Ovary (tissue), 9 donors: ENCODE results near the gene ZNF70. TPM values are rescaled to one million over a fixed set of nuclear protein-coding genes. Genes with fewer than 3 reads are reported as not detected.

Experiments
- DNase-seq, 5 donors: peaks; one replicate each; pipeline ENCODE4 v3.0.0-alpha.2; 2019 to 2020
- H3K27ac ChIP-seq, 2 donors: fragments of 200-600 bp; one replicate each; pipeline versions ENCODE4 v1.5.1 to v1.8.0; 2019 to 2022
- H3K27me3 ChIP-seq: fragments of 200-600 bp; one replicate; pipeline ENCODE4 v1.8.0; 2022
- H3K36me3 ChIP-seq: fragments of 200-600 bp; sonication (generic); one replicate; pipeline ENCODE4 v1.5.1; 2019
- H3K4me1 ChIP-seq: one replicate; pipeline ENCODE4 v1.8.1; 2013; ENCODE audit warnings: mild to moderate bottlenecking, moderate library complexity; ENCODE audit not compliant: insufficient read depth
- H3K4me3 ChIP-seq: fragments of 200-600 bp; sonication (generic); one replicate; pipeline ENCODE4 v1.5.1; 2017
- H3K9me3 ChIP-seq, 2 donors: fragments of 200-600 bp in 1 of 2; sonication (generic) in 1 of 2; one replicate each; pipeline versions ENCODE4 v1.5.1 to v1.8.1; 2013 to 2019; ENCODE audit warnings: mild to moderate bottlenecking in 1 of 2, moderate library complexity in 1 of 2
- EP300 ChIP-seq: sonication (generic); formaldehyde crosslinking; IDR thresholded peaks from one replicate; pipeline ENCODE4 v1.6.1; 2017; ENCODE audit warnings: antibody characterized with exemption
- POLR2A ChIP-seq: fragments of 450-650 bp; IDR thresholded peaks from one replicate; pipeline ENCODE4 v1.6.1; 2017; ENCODE audit warnings: antibody characterized with exemption, mild to moderate bottlenecking, moderate library complexity
- WGBS, 3 donors: extraction: QIAGEN DNeasy Blood & Tissue Kit in 1 of 3; methylation state at CpG; one replicate each; pipeline versions ENCODE4 v1.1.5 to v1.1.7; 2013 to 2017; 5-methylcytosine and 5-hydroxymethylcytosine counted together
- intact Hi-C, 4 donors: fragments of 100-400 bp; cut with DNase I; formaldehyde crosslinking; loops; one replicate each; pipeline versions ENCODE4 v1.11.0 to v1.15.1; 2022 to 2023
- polyA plus RNA-seq, 2 donors: library from polyadenylated mRNA; stranded (reverse); fragments of 200-250 nt in 1 of 2; fragments of 350-450 nt in 1 of 2; fragmentation: Illumina TruSeq in 1 of 2; extraction: RNeasy Lipid Tissue Mini Kit (QIAGEN cat#74804) in 1 of 2; gene quantifications; one replicate each; pipeline ENCODE4 v1.2.3, GENCODE V29; 2013 to 2014
- total RNA-seq, 7 donors: library from RNA; depleted of rRNA in 2 of 7; stranded (reverse); fragments of >200 nt in 2 of 7; fragmentation: NEBNext Ultra II Directional in 3 of 7; extraction: Animal tissue kit (Norgen Biotek cat#: 25700) in 3 of 7; gene quantifications; one replicate each; pipeline versions ENCODE4 v1.1.0 to v1.2.4, GENCODE V29; 2016 to 2023
- TF ChIP-seq, protein P1 (sequence below), 3 donors: fragments of 450-650 bp in 2 of 3; fragments of 200-600 bp in 1 of 3; IDR thresholded peaks; one replicate each; pipeline versions ENCODE4 v1.5.1 to v1.8.0; 2016 to 2022; ENCODE audit warnings: antibody characterized with exemption in 3 of 3, mild to moderate bottlenecking in 1 of 3
- donor health status: DM: no; HTN: no; CAD: no; lungs with moderate emphysema.
- donor health status: DM: no; HTN: no; CAD: no.
- donor health status: Bipolar disorder and iron deficiency.
- donor health status: DM: yes; HTN: yes; CAD: no.
- donor health status: DM: no; HTN: no; CAD: no.
- donor health status: DM: yes; HTN: yes; CAD: no.

The ZNF70 gene
- total and polyA plus RNA-seq, 9 donors: 3.8 to 21.6 (median 16.1) TPM

DNA sequence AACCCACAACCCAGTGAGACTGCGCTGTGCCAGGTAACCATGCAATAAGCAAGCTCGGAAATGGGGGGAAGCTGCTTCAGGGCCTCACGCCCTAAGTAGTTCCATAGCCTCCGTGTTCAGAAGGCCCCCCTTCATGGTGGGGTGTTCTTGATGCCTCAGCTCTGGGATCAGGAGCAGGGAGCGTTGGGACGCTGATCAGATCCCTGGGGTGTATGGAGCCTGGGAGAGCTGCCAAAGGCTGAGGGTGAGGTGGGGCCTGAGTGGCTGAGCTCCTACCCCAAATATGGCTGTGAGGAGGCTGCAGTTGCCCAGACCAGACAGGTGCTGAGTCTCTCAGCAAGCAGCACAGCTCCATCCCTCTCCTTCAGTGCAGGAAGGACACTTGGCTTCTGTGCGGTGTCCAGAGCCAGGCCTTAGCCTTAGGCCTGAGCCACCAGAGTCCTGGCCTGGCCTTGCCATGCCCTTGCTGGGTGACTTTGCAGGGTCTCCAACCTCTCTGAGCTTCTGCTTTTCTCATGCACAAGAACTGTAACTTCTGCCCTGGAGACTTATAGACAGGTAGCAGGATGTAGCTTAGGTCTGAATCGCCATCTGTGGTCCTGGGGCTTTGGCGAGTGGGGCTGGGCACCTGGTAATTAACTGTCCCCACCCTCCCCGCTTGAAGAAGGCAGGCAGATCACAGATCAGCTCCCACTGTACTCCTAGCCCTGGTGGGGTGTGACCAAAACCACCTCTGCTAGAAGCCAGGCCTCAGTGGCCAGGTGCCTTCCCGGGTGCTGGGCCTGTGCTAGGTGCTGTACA is 27.1 kb upstream of the ZNF70 start:
- intact Hi-C loops: no loop called here
- Histone ChIP-seq H3K27ac (no peak overlapping the region), H3K9me3 (no peaks in the 10 kb centered on the region), H3K36me3 (no peaks in the 10 kb centered on the region), H3K27me3 (no peaks in the 10 kb centered on the region), H3K4me3 (no peak overlapping the region), H3K4me1 (peaks cover 8% of the 10 kb centered on the region)
- no peak for DNase-seq
- TF ChIP-seq EP300: no peak
- 77 to 83% (median 81%) methylated on average over 11 of the region's 11 CpGs for WGBS, 3 donors

DNA sequence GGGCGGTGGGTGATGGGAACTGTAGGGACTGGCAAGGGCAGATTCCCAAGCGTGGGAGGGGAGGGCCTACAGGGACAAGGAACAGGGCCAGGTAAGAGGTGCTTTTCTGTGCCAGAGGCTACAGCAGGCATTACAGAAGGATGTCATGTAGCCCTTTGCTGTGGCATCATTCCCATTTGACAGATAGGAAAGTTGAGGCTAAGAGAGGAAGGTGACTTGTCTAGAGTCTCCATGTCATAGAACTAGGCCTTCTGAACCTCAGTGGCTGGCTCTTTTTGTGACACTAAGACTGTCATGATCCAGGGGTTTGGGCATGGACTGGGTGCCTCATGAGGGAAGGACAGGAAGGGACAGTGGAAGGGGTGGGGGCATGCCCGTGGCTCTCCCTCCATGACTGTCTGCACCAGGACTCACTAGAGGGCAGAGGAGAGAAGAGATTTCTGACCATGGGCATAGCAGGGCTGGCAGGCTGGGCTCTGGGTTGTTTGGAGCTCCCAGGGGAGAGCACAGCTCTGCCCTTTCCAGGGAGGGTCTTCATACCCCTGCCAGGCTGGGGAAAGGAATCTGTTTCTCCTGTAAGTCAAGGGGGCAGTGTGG is 25.0 kb upstream of the ZNF70 start:
- no peak for TF ChIP-seq EP300
- TF ChIP-seq, protein P1, sequence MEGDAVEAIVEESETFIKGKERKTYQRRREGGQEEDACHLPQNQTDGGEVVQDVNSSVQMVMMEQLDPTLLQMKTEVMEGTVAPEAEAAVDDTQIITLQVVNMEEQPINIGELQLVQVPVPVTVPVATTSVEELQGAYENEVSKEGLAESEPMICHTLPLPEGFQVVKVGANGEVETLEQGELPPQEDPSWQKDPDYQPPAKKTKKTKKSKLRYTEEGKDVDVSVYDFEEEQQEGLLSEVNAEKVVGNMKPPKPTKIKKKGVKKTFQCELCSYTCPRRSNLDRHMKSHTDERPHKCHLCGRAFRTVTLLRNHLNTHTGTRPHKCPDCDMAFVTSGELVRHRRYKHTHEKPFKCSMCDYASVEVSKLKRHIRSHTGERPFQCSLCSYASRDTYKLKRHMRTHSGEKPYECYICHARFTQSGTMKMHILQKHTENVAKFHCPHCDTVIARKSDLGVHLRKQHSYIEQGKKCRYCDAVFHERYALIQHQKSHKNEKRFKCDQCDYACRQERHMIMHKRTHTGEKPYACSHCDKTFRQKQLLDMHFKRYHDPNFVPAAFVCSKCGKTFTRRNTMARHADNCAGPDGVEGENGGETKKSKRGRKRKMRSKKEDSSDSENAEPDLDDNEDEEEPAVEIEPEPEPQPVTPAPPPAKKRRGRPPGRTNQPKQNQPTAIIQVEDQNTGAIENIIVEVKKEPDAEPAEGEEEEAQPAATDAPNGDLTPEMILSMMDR (IDR thresholded peaks at IDR 0.05): no peak
- TF ChIP-seq POLR2A: no peak
- intact Hi-C loops: no loop called here
- Histone ChIP-seq H3K27me3 (no peaks in the 10 kb centered on the region), H3K9me3 (no peaks in the 10 kb centered on the region), H3K4me1 (peaks cover 13% of the 10 kb centered on the region), H3K27ac (no peak overlapping the region), H3K36me3 (no peaks in the 10 kb centered on the region), H3K4me3 (no peak overlapping the region)
- no peak for DNase-seq
- WGBS, 3 donors: 78 to 82% (median 80%) methylated on average over 3 of the region's 3 CpGs

DNA sequence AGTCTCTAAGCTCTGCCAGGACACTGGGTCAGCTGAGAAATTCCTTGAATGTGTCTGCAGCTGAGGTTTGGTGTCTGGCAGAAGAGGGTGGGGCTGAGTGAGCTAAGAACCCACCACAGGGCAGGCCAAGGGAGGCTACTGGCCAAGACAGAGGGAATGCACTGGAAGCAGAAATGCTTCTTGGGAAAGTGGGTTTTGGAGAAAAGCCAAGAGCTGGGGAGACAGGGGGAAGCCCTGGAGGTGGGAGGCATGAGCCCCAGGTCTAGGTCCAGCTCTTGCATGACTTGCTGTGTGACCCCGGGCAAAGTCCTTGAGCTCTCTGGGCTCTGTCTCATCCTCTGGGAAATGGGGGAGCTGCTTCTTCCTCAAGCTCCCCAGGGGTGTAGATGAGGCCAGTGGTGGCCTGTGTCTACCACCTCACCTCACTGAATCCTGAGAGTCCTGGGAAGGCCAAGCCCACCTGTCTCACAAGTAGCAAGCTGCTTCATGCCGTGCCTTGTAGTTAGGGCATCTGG is 24.1 kb upstream of the ZNF70 start:
- DNase-seq: peak in 2 of 5 donors; percentile 27 to 57
- H3K9me3 ChIP-seq: no peaks in the 10 kb centered on the region
- no peak overlapping the region for H3K4me3 ChIP-seq
- intact Hi-C loops: no loop called here
- WGBS, 3 donors: 51 to 68% (median 58%) methylated on average over 2 of the region's 2 CpGs
- no peak overlapping the region for H3K27ac ChIP-seq
- H3K27me3 ChIP-seq: no peaks in the 10 kb centered on the region
- TF ChIP-seq, protein P1 (IDR thresholded peaks at IDR 0.05): no peak
- no peaks in the 10 kb centered on the region for H3K36me3 ChIP-seq
- peaks cover 13% of the 10 kb centered on the region for H3K4me1 ChIP-seq

DNA sequence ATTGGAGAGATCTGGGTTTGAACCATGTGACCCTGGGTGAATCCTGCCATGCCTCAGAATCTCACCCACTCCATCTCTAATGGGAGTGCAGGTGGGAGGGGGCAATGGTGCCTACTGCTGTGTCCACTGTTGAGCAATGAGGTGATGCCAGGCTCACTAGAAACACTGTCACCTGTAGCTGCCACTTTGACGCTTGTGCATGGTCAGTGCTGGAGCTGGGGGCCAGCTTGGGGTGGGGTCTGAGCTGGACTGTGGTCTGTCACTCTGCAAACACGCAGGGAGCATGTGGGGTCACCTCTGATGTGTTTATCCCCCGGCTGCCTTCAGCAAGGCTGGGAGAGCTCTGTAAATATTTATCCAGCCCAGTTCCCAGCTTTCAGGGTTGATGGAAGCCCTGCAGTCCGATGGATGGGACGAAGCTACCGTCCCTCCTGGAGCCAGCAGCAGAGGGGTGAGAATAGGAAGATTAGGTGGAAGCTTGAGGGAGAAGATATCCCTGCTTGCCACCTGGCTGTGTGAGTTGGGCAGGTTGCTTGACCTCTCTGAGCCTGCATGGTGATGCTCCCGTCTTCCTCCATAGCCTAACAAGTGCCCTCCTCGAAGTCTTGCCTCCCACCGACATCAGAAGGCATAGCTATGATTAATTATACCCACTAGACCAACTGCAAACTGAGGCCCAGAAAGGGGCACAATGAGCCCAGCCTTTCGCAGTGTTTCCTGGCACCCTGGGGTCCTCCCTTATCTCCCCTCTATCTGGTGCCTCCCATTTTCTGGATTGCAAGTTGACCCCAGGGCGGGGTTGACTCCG is 23.4 kb upstream of the ZNF70 start:
- no peak for TF ChIP-seq EP300
- TF ChIP-seq, protein P1 (IDR thresholded peaks at IDR 0.05): no peak
- TF ChIP-seq POLR2A: no peak
- Histone ChIP-seq H3K27me3 (no peaks in the 10 kb centered on the region), H3K36me3 (no peaks in the 10 kb centered on the region), H3K4me3 (no peak overlapping the region), H3K27ac (no peak overlapping the region), H3K9me3 (no peaks in the 10 kb centered on the region), H3K4me1 (peaks cover 13% of the 10 kb centered on the region)
- DNase-seq: no peak
- 49 to 63% (median 57%) methylated on average over 12 of the region's 12 CpGs for WGBS, 3 donors
- intact Hi-C loops: no loop called here
